Activated CD4-positive, alpha-beta T cell treated with anti-CD3 and anti-CD28 coated beads, Interleukin-2, Interleukin-6, amounts not matched to agents 100 ng/mL and 50 ng/mL, durations not matched to agents 16 hours and 8 hours (primary cell): Measurements from ENCODE around the gene RBM3.

ENCODE experiments used
- DNase-seq: peaks from one replicate; pipeline ENCODE4 v3.0.0-alpha.2; 2020

The RBM3 gene

DNA sequence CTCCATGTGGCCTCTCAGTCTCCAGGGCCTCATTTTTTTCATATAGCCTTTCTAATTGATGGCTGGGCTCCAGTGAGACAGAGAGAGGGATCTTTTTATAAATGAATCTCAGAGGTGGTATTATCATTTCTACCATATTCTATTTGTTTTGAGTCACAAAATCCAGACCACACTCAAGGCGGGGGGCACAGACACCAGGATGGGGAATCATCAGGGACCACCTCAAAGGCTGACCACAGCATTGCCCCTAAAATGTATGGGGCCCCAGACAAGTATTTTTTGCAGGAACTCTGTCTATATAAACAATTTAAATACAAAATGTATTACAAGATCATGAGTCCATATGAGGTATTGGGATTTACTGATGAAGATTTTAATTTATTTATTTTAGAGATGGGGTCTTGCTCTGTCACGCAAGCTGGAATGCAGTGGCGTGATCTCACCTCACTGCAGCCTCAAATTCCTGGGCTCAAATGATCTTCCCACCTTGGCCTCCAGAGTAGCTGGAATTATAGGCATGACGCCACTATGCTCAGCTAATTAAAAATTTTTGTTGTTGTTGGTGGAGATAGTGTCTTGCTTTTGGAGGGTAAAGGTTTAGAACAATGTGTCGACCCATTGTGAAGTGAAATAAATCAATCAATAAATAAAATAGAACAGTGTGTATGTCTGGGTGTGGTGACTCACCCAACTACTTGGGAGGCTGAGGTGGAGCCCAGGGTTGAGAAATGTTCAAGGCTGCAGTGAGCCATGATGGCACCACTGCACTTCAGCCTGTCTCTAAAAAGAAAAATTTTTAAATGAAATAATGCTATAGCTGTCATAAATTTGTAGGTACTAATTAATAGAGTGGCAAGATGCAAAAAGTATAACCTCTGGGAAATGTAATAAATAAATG is 52.4 kb downstream of the RBM3 start:
- no peak for DNase-seq
